Suprapubic skin (tissue), 4 donors: ENCODE data around the gene ZFP1.
"Not testable (repeated sequence)": the region's sequence is repeated elsewhere in the genome, so short reads cannot be mapped to it uniquely, and the experiment has no call there.

Experiments used
- CTCF ChIP-seq, 2 donors: fragments of 200-600 bp in 1 of 2; fragments of 450-650 bp in 1 of 2; sonication (generic) in 1 of 2; IDR thresholded peaks; one replicate each; pipeline ENCODE4 v1.5.1; 2016 to 2019; ENCODE audit warnings: antibody characterized with exemption in 2 of 2, mild to moderate bottlenecking in 1 of 2, moderate library complexity in 1 of 2
- EP300 ChIP-seq: sonication (generic); formaldehyde crosslinking; IDR thresholded peaks from one replicate; pipeline ENCODE4 v1.6.1; 2017; ENCODE audit warnings: antibody characterized with exemption
- POLR2A ChIP-seq, 2 donors: fragments of 450-650 bp; IDR thresholded peaks; one replicate each; pipeline ENCODE4 v1.6.1; 2017; ENCODE audit warnings: antibody characterized with exemption in 2 of 2, mild to moderate bottlenecking in 2 of 2, moderate library complexity in 2 of 2
- POLR2AphosphoS5 ChIP-seq, 3 donors: sonication (generic); formaldehyde crosslinking; IDR thresholded peaks; one replicate each; pipeline ENCODE4 v1.6.1; 2017; ENCODE audit warnings: antibody characterized with exemption in 3 of 3

DNA sequence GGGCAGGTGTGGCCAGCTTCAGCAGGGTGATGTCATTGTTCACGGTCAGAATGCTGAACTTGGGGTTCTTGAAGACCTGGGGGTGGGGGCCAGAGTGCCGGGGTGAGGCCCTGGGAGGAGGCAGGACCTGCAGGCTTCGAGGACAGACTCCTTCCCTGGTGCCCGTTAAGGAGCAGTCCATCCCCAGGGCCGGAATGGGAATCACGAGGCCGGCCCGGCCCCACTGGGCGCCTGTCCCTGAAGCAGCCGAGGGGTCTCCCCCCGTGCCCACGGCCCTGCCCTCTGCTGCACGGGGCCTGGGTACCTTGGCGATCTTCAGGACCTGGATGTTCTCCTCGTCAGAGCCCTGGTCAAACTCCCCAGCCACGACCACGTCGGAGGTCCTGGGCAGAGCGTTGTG lies 57.1 kb downstream of the ZFP1 start:
- TF ChIP-seq CTCF (IDR thresholded peaks at IDR 0.05); POLR2AphosphoS5 (IDR thresholded peaks at IDR 0.05); POLR2A (IDR thresholded peaks at IDR 0.05); EP300: not testable (repeated sequence)
